Activated T-cell treated with anti-CD3 and anti-CD28 coated beads for 24 hours (primary cell): ENCODE measurements around the gene LRRC58.
"Not testable (repeated sequence)": the region's sequence is repeated elsewhere in the genome, so short reads cannot be mapped to it uniquely, and the experiment has no call there.

Experiments
- DNase-seq: peaks from one replicate; pipeline ENCODE4 v3.0.0-alpha.2; 2020; ENCODE audit warnings: low read depth

Gene LRRC58

GRCh38 chr3:120348991-120349854 lies at the start of gene LRRC58:
LRRC58 (minus strand) TSS chr3:120349354; CDS start chr3:120349243, 111 bp downstream.
- peak; percentile 86 for DNase-seq

GRCh38 chr3:120396469-120396868 lies 47.3 kb upstream of the LRRC58 start:
- DNase-seq = no peak

- DNase-seq = no peak
These were observed 45.2 kb upstream of the LRRC58 start for GRCh38 chr3:120394347-120394746.

- DNase-seq = no peak
These were observed 44.6 kb upstream of the LRRC58 start for GRCh38 chr3:120393761-120394160.

GRCh38 chr3:120393243-120393642 lies 44.1 kb upstream of the LRRC58 start:
- DNase-seq = no peak

- DNase-seq = no peak
These were observed 33.8 kb upstream of the LRRC58 start for GRCh38 chr3:120382941-120383447.

GRCh38 chr3:120381503-120381902 lies 32.3 kb upstream of the LRRC58 start:
- no peak for DNase-seq

GRCh38 chr3:120377948-120378347 lies 28.8 kb upstream of the LRRC58 start:
- not testable (repeated sequence) for DNase-seq

GRCh38 chr3:120370463-120370862 lies 21.3 kb upstream of the LRRC58 start:
- DNase-seq = no peak

- DNase-seq = no peak
These were observed 19.9 kb upstream of the LRRC58 start for GRCh38 chr3:120369037-120369467.

GRCh38 chr3:120368172-120368571 lies 19.0 kb upstream of the LRRC58 start:
- DNase-seq = no peak

- no peak for DNase-seq
These were observed 15.7 kb upstream of the LRRC58 start for GRCh38 chr3:120364821-120365220.

GRCh38 chr3:120364101-120364500 lies 14.9 kb upstream of the LRRC58 start:
- no peak for DNase-seq

- no peak for DNase-seq
These were observed 8.7 kb upstream of the LRRC58 start for GRCh38 chr3:120357807-120358206.

GRCh38 chr3:120355486-120355885 lies 6.3 kb upstream of the LRRC58 start:
- no peak for DNase-seq

GRCh38 chr3:120353463-120353862 lies 4.3 kb upstream of the LRRC58 start:
- no peak for DNase-seq

- DNase-seq = no peak
These were observed 2.9 kb upstream of the LRRC58 start for GRCh38 chr3:120352017-120352416.

GRCh38 chr3:120350401-120350941 lies 1.3 kb upstream of the LRRC58 start:
- DNase-seq = no peak

GRCh38 chr3:120349855-120350125 lies 636 bp upstream of the LRRC58 start:
- DNase-seq = no peak

- DNase-seq = peak; percentile 41
These were observed 826 bp downstream of the LRRC58 start for GRCh38 chr3:120348065-120348990.

- DNase-seq = no peak
These were observed 4.8 kb downstream of the LRRC58 start for GRCh38 chr3:120344349-120344748.

GRCh38 chr3:120341658-120342346 lies 7.4 kb downstream of the LRRC58 start:
- DNase-seq = no peak
